B cell (primary cell): ENCODE results near the gene AMT. TPM values are rescaled to one million over a fixed set of nuclear protein-coding genes. Genes with fewer than 3 reads are reported as not detected.

Experiments
- ATAC-seq: fragments of 200-7000 bp; cut with Tn5 transposase; one replicate; pipeline ENCODE4 v1.10.0; 2021; ENCODE audit warnings: low read depth, mild to moderate bottlenecking, moderate number of reproducible peaks, moderate library complexity
- CTCF ChIA-PET: fragments of 350-600 bp; sonication (Branson Sonifier 250); formaldehyde crosslinking; loops from one replicate; lab custom pipeline; 2021; ENCODE audit warnings: antibody characterized with exemption, inconsistent platforms; lab: Charles Lee
- POLR2A ChIA-PET: fragments of 350-600 bp; sonication (Branson Sonifier 250); formaldehyde crosslinking; loops from one replicate; lab custom pipeline; 2021; ENCODE audit warnings: antibody characterized with exemption; lab: Charles Lee
- DNase-seq: peaks from one replicate; pipeline ENCODE4 v3.0.0; 2013
- H2AFZ ChIP-seq: 2 replicates; pipeline ENCODE4 v1.6.1; 2012; ENCODE audit warnings: mild to moderate bottlenecking, low read depth, low read length; ENCODE audit not compliant: insufficient read depth, poor library complexity, severe bottlenecking
- H3K27ac ChIP-seq, 2 donors: 1 replicate in 1 of 2; 2 replicates in 1 of 2; pipeline ENCODE4 v1.5.1; 2012 to 2013; ENCODE audit warnings: low read length in 2 of 2, mild to moderate bottlenecking in 2 of 2, moderate library complexity in 1 of 2
- H3K27me3 ChIP-seq, 4 experiments: fragments of 200-600 bp in 1 of 4; sonication (generic) in 1 of 4; replicated peaks in 1 of 4; 1 replicate in 2 of 4; 2 replicates in 2 of 4; pipeline versions ENCODE4 v1.6.1 to v1.7.0; 2013 to 2016; ENCODE audit warnings: low read length in 3 of 4, mild to moderate bottlenecking in 2 of 4, mixed read lengths in 1 of 4, moderate library complexity in 1 of 4; ENCODE audit not compliant: insufficient read depth in 4 of 4, control insufficient read depth in 3 of 4; ENCODE audit errors: control extremely low read depth in 1 of 4
- H3K36me3 ChIP-seq, 2 experiments: replicated peaks in 1 of 2; 1 replicate in 1 of 2; 2 replicates in 1 of 2; pipeline versions ENCODE4 v1.6.1 to v1.7.1; 2013; ENCODE audit warnings: low read length in 1 of 2; ENCODE audit not compliant: insufficient read depth in 2 of 2, control insufficient read depth in 1 of 2; ENCODE audit errors: control extremely low read depth in 1 of 2, extremely low read depth in 1 of 2
- H3K4me1 ChIP-seq, 2 donors: fragments of 200-600 bp in 1 of 2; sonication (generic) in 1 of 2; 1 replicate in 1 of 2; 2 replicates in 1 of 2; pipeline versions ENCODE4 v1.5.1 to v1.6.1; 2013 to 2017; ENCODE audit warnings: low read length in 2 of 2; ENCODE audit not compliant: control insufficient read depth in 2 of 2, insufficient read depth in 2 of 2
- H3K4me2 ChIP-seq: replicated peaks from 2 replicates; pipeline ENCODE3; 2012; ENCODE audit warnings: mild to moderate bottlenecking, low read depth, low read length; ENCODE audit not compliant: poor library complexity, severe bottlenecking
- H3K4me3 ChIP-seq, 5 experiments: fragments of 200-600 bp in 1 of 5; sonication (generic) in 1 of 5; 1 replicate in 3 of 5; 2 replicates in 2 of 5; pipeline versions ENCODE4 v1.5.1 to v1.7.0; 2011 to 2016; ENCODE audit warnings: low read length in 4 of 5, mild to moderate bottlenecking in 4 of 5, low read depth in 2 of 5, control low read depth in 1 of 5, moderate library complexity in 1 of 5; ENCODE audit not compliant: insufficient read depth in 1 of 5; ENCODE audit errors: control extremely low read depth in 1 of 5, extremely low read depth in 1 of 5
- H3K79me2 ChIP-seq: fragments of 200-600 bp; sonication (generic); one replicate; pipeline ENCODE4 v1.6.0; 2016; ENCODE audit warnings: low read length; ENCODE audit not compliant: control insufficient read depth, insufficient read depth
- H3K9ac ChIP-seq: fragments of 200-600 bp; sonication (generic); 2 replicates; pipeline ENCODE4 v1.6.1; 2017; ENCODE audit warnings: mild to moderate bottlenecking, low read length, moderate library complexity
- H3K9me3 ChIP-seq, 3 donors: one replicate each; pipeline versions ENCODE4 v1.6.1 to v1.7.1; 2013; ENCODE audit warnings: low read length in 2 of 3; ENCODE audit not compliant: control insufficient read depth in 2 of 3, insufficient read depth in 1 of 3; ENCODE audit errors: control extremely low read depth in 1 of 3
- H4K20me1 ChIP-seq: 2 replicates; pipeline ENCODE4 v1.6.0; 2012; ENCODE audit warnings: mild to moderate bottlenecking, low read length; ENCODE audit not compliant: insufficient read depth, control insufficient read depth, poor library complexity, severe bottlenecking
- H3K27ac Mint-ChIP-seq: one replicate; pipeline ENCODE4 v1.8.0; 2021; ENCODE audit warnings: mixed read lengths
- H3K27me3 Mint-ChIP-seq: one replicate; pipeline ENCODE4 v1.8.0; 2021; ENCODE audit warnings: mixed read lengths
- H3K4me1 Mint-ChIP-seq: one replicate; pipeline ENCODE4 v1.8.0; 2021; ENCODE audit warnings: mixed read lengths
- H3K4me3 Mint-ChIP-seq: one replicate; pipeline ENCODE4 v1.8.0; 2021; ENCODE audit warnings: mixed read lengths
- H3K9me3 Mint-ChIP-seq: one replicate; pipeline ENCODE4 v1.8.0; 2022; ENCODE audit warnings: mixed read lengths; ENCODE audit not compliant: insufficient read depth
- EZH2 ChIP-seq: IDR thresholded peaks from 2 replicates; pipeline ENCODE4 v1.6.1; 2012; ENCODE audit warnings: borderline replicate concordance, low read depth, mild to moderate bottlenecking, moderate library complexity, low read length; ENCODE audit not compliant: insufficient read depth, poor library complexity, severe bottlenecking
- WGBS: methylation state at CpG from one replicate; pipeline ENCODE4 v1.1.5; 2013; ENCODE audit warnings: missing lambda C conversion rate; ENCODE audit not compliant: insufficient coverage; 5-methylcytosine and 5-hydroxymethylcytosine counted together
- intact Hi-C: fragments of 100-400 bp; cut with micrococcal nuclease; formaldehyde crosslinking; loops from one replicate; pipeline ENCODE4 v1.10.0; 2022
- polyA minus RNA-seq: library from RNA; depleted of rRNA, polyadenylated mRNA; stranded (reverse); fragments of >200 nt; gene quantifications from 2 replicates; pipeline ENCODE4 v1.2.3, GENCODE V29; 2012
- polyA plus RNA-seq: library from polyadenylated mRNA; depleted of rRNA; stranded (reverse); fragments of >200 nt; gene quantifications from 2 replicates; pipeline ENCODE4 v1.2.3, GENCODE V29; 2012
- total RNA-seq, 2 donors: library from RNA; stranded (reverse); fragments of 120-200 nt in 1 of 2; gene quantifications; 1 replicate in 1 of 2; 2 replicates in 1 of 2; pipeline versions ENCODE4 v1.2.3 to v1.2.4, GENCODE V29; 2013 to 2022
- TF ChIP-seq, protein P1 (sequence below): fragments of 200-600 bp; IDR thresholded peaks from one replicate; pipeline ENCODE4 v1.8.0; 2022; ENCODE audit warnings: antibody characterized with exemption, mild to moderate bottlenecking

AMT gene, protein sequence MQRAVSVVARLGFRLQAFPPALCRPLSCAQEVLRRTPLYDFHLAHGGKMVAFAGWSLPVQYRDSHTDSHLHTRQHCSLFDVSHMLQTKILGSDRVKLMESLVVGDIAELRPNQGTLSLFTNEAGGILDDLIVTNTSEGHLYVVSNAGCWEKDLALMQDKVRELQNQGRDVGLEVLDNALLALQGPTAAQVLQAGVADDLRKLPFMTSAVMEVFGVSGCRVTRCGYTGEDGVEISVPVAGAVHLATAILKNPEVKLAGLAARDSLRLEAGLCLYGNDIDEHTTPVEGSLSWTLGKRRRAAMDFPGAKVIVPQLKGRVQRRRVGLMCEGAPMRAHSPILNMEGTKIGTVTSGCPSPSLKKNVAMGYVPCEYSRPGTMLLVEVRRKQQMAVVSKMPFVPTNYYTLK
- 14.0 TPM in 2 replicates for total RNA-seq
- 4.9 TPM for total RNA-seq (2013)
- polyA plus RNA-seq, result 44.0 and 51.1 TPM in 2 replicates
- 4.3 and 7.4 TPM in 2 replicates for polyA minus RNA-seq

DNA sequence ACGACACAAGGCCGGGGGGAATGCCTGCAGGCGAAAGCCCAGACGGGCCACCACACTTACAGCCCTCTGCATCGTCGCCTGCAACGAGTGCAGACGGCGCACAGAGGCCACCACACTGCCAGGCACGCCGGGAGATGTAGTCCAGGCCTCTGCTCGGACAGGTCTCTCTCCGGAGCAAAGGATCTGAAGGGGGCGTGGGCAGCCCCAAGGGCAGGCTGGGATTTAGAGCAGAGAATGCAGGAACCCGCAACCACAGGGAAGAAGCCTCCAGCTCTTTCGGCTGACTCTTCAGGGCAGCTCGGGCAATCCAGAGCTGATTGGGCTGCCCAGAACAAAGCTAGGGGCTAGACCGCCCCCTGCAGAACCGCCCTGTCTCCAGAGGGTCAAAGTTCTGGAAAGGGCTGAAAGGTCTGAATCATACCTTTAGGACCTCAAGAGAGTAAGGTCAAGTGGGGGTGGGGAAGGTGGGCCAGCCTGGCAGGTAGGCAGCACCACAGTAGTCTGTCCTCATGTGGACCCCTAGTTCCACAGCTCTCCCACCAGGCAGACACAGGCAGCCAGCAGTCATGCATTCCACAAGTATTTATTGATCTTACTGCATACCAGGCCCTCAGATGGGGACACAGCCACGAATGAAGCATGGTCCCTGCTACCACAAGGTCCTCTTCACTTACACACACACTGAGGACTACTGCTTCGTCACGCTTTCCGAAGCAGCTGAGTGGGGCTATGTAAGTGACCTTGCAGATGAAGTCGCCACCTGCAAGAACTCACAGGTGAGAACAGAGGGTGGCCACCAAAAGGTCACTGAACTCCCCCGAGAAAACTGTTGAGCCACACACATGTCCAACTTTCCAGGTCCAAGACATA is at the start of gene AMT:
TSS of gene AMT (minus strand) at position 95 of the 870 bp plus-strand sequence. CDS start at position 72, 23 bp downstream.
- CTCF ChIA-PET, result interaction anchor here (0.5 to 1.4 kb wide), 3 partner anchors 9 to 427 kb away, joined by 3 to 4 read pairs (median 3); partner anchors contain the start of gene USP4
- Histone ChIP-seq H2AFZ (no peak within 1 kb of the TSS), H3K9me3 (no peaks in the 10 kb centered on the region), H3K27me3 (no peaks in the 10 kb centered on the region), H4K20me1 (peaks cover 18% of the 10 kb centered on the region), H3K9ac (no peak within 1 kb of the TSS), H3K4me3 (no peak within 1 kb of the TSS), H3K79me2 (peaks cover 47% of the 10 kb centered on the region), H3K4me1 (peaks cover 6 to 24% of the 10 kb centered on the region in 2 donors), H3K27ac (no peak within 1 kb of the TSS), H3K4me2 (peak within 1 kb of the TSS; percentile 46), H3K36me3 (peaks cover 0 to 21% of the 10 kb centered on the region in 2 experiments)
- WGBS, result 50% methylated on average over 20 of the region's 25 CpGs
- intact Hi-C loops, result no loop called here
- ATAC-seq, result no peak
- peaks cover 26% of the 10 kb centered on the region for H3K4me1 Mint-ChIP-seq
- no peaks in the 10 kb centered on the region for H3K27me3 Mint-ChIP-seq
- no peak for TF ChIP-seq EZH2
- TF ChIP-seq, protein P1, sequence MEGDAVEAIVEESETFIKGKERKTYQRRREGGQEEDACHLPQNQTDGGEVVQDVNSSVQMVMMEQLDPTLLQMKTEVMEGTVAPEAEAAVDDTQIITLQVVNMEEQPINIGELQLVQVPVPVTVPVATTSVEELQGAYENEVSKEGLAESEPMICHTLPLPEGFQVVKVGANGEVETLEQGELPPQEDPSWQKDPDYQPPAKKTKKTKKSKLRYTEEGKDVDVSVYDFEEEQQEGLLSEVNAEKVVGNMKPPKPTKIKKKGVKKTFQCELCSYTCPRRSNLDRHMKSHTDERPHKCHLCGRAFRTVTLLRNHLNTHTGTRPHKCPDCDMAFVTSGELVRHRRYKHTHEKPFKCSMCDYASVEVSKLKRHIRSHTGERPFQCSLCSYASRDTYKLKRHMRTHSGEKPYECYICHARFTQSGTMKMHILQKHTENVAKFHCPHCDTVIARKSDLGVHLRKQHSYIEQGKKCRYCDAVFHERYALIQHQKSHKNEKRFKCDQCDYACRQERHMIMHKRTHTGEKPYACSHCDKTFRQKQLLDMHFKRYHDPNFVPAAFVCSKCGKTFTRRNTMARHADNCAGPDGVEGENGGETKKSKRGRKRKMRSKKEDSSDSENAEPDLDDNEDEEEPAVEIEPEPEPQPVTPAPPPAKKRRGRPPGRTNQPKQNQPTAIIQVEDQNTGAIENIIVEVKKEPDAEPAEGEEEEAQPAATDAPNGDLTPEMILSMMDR, result no peak
- POLR2A ChIA-PET, result no interaction called here
- H3K9me3 Mint-ChIP-seq, result no peaks in the 10 kb centered on the region
- H3K27ac Mint-ChIP-seq, result peak within 1 kb of the TSS; percentile 37
- DNase-seq, result no peak
- H3K4me3 Mint-ChIP-seq, result peak within 1 kb of the TSS; percentile 57
